Mesenteric fat pad (tissue), 1 donor: Measurements from ENCODE around the gene WLS. TPM values are rescaled to one million over a fixed set of nuclear protein-coding genes. Genes with fewer than 3 reads are reported as not detected.
"Not testable (repeated sequence)": the region's sequence is repeated elsewhere in the genome, so short reads cannot be mapped to it uniquely, and the experiment has no call there.

ENCODE experiments used
- DNase-seq: peaks from one replicate; pipeline ENCODE4 v3.0.0-alpha.2; 2020; ENCODE audit warnings: low spot score
- total RNA-seq: library from RNA; stranded (reverse); fragmentation: NEBNext Ultra II Directional; extraction: Animal tissue kit (Norgen Biotek cat#: 25700); gene quantifications from one replicate; pipeline ENCODE4 v1.2.1, GENCODE V29; 2021
- donor health status: DM: yes; HTN: yes; CAD: no.

WLS gene
- total RNA-seq, 1 donor from 2014 or later: 43.0 TPM

DNA sequence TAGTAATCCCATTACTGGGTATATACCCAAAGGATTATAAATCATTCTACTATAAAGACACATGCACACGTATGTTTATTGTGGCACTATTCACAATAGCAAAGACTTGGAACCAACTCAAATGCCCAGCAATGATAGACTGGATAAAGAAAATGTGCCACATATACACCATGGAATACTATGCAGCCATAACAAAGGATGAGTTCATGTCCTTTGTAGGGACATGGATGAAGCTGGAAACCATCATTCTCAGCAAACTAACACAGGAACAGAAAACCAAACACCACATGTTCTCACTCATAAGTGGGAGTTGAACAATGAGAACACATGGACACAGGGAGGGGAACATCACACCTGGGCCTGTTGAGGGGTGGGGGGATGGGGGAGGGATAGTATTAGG is 60.5 kb downstream of the WLS start:
- not testable (repeated sequence) for DNase-seq

DNA sequence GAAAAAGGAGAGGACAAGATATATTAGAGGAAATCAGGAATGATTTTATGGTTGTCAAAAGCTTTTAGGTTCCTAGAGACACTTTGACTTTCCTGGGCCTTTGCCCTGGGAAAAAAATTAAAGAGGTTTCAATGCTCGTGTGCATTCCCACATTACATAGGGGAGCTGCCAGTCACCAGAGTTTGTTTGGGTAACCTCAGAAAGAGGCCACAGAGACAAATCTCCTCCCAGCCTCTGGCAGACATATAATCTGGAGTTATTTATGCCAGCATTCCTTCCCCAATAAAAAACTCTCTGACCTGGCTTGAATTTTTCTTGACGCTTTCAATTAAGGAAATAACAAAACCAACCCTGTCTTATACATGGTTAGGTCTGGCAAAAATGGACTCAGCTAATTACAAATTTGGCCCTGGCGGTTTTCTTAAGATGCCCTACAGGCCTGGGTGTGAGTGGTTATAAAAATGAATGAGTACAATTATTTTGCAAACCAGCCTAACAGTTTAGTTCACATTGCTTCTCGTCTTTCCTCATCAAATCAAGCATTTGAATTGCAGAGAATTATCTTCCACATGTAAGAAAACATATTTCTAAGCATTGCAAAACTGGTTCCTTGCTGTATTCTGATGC is 63.7 kb downstream of the WLS start:
- DNase-seq: no peak

DNA sequence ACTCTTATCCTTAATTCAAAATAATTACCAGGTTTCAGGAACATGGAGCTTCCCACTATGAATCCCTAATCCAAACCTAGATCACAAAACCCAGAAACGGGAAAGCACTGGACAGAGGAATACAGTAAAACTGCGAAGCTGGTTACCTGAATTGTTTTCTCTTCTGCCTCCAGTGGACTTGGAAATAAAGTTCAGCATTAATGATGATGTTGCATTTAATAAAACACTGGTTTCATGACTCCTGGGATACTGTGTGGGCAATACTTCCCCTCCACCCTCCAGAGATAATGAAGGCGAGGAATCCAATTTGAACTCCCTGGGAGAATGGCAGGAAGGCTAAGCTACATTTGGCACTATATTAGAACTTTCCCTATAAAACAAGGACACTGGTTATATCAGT is 65.1 kb downstream of the WLS start:
- no peak for DNase-seq

DNA sequence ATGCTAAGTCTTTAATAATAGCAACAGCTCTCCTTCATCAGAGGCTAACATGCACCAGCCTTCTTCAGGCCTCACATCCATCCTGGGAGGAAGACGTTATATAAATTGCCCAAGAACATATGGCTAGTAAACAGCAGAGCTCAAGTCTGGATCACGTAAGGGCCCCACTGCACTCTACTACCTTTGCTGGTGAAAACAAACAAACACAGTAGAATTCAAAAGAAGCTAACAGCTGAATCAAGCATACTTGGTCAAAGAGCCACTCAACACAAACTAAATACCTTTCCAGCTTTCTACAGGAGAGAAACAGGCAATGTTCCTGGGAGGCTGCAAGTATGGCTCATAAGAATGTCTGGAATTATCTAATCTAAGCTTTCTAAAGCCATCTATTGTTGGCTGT is 66.0 kb downstream of the WLS start:
- DNase-seq: no peak

DNA sequence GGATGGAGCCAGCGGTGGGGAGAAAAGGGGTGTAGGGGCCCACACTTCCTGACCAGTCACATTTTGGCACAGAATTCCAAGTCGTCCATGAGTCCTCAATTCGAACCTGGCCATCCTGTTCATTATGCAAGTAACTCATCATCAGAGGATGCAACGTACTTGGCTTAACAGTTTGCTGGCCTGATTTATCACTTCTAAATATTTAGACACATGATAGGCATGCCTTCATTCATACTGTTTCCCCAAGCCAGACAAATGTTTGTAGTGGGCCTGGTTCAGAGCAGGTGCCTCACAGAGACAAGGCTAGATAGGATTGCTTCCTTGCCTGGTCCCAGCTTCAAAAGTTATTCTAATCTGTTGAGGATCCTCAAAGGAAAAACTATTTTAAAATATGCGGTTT is 66.7 kb downstream of the WLS start:
- no peak for DNase-seq

DNA sequence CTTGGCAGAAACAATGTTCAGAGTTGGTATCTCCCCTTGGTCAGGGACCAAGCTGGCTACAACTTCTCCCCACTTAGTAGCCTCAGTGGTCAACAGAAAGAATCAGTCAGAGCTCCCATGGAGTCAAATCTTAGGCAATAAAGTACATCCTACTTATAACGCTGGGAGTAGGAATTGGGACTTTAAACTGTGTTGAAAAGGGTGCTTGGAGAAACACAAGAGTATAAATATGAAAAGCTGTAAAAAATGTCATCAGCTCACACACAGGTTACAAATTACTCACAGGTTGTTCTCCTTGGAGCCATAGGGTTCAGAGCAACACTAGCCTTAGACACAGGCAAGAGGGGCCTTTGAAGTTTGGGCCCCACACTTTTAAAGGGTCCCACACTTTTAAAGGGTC is 67.4 kb downstream of the WLS start:
- DNase-seq: no peak

DNA sequence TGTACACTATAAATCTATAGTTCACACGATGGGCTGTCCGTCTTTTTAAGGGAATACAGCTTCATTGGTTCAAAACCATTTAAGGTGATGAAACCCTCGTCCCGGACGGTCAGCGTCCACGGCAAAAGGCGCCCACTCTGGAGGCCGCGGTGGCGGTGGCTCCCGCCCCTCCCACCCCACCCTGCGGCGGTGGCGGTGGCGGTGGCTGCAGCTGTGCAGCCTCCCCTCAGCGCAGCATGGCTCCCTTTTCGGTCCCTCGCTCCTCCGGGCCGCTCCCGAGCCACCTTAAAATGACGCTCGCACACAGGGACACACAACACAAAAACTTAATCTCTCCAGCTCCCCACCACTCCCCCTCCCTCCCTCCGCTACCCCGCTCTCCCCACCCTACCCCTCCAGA is 69.1 kb downstream of the WLS start:
- no peak for DNase-seq

DNA sequence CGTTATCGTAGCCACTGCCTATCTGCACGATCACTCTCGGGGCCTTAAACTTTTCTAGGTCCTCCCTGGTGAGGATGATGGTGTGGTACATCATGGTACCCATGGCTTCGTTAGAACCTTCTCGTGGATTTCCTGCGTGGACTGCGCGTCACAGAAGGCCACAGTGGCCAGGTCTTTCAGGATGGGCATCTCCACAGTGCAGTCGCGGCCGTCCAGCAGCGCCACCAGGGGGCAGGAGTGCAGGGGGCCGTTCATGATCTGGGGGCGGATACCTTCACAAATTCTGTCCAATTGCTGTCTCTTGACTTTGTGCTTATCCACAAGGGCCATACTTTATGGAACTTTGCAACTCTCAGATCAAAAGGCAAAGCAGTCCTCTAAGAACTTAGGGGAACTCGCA is 69.6 kb downstream of the WLS start:
- DNase-seq: no peak

DNA sequence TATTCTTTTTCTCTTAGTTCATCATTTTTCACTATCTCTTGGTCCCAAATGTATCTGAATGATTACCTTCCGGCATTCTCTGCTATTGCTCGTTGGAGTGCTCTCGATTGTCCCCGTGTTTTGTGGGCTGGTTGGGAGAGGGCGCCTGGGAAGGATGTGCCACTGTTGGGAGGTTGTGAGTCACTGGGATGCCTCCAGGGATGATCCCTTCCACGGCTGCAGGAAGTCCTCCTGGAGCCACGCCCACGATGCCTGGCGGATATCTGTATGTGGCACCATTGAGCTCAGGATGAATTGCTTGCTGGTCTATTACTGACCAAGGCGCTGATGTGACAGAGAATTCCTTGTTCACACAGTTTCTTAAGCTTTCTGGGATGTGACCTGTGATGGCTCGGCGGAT is 70.7 kb downstream of the WLS start:
- DNase-seq: not testable (repeated sequence)

DNA sequence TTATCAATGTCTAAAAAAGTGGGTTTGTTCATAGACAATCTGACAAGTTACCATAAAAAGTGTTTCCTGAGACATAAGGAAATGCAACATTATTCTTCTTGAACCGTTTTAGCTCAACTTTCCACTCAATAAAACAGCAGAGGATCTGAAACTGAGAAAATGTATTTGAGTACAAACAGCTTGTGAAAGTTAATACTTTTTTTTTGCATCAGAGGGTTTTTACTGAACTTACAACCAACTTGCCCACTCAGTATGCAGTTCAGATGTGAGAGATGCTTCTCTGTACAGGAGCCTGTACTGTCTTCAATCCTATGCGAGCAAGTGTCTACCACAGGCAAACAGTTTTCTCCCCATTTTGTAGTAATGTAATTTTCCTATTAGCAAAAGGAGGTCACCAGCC is 71.4 kb downstream of the WLS start:
- not testable (repeated sequence) for DNase-seq

DNA sequence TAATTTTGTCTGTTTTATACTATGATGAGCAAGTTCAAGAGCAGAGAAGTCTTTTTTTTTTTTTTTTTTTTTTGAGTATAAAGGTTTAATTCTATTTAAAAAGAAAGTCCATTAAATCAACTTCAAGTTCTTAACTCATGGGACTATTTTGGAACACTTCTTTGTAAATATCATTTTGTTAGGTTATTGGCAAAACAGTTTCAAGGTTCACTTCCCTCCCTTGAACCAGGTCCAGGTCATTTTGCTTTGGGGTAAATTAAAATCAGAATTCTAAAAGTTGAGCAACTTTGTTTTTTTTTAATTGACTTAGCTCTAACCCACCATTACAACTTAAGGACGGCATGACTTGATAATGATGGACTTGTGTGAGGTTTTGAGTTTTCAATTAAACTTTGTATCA is 72.3 kb downstream of the WLS start:
- no peak for DNase-seq

DNA sequence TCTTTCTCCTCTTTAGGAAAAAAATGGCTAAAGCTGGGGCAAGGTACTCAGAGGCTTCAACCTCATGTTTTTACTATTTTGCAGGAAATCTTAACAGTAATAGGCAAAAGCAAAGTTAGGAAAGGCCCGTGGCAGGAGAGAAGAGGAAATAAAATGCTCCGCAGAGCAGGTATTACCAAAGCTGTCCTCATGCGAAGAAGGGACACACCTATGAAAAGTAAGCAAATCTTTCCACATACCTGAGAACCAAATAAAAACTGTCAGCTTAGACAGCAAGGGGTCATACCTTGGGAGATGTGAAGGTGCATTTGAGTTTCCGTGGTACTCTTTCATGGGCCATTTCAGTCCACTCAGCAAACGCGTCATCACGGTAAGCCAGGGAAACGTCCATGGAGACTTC is 73.5 kb downstream of the WLS start:
- DNase-seq: no peak

DNA sequence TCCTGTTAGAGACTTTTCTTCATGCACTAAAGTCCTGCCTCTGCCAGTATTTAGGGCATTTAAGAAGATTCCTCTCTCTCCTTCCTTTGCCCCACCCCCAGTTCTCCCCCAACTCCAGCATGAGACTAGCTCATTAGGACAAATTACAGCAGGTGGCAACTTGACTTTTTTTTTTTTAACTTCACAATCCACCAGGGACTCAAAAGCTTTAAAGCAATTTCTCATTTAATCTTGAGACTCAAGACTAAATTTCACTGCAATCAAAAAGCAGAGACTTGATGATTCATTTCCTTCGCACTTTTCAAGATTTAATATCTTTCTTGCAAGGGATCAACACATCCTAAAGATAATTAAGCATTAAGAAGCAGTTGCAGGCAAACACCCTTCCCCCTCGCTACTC is 74.9 kb downstream of the WLS start:
- DNase-seq: no peak

DNA sequence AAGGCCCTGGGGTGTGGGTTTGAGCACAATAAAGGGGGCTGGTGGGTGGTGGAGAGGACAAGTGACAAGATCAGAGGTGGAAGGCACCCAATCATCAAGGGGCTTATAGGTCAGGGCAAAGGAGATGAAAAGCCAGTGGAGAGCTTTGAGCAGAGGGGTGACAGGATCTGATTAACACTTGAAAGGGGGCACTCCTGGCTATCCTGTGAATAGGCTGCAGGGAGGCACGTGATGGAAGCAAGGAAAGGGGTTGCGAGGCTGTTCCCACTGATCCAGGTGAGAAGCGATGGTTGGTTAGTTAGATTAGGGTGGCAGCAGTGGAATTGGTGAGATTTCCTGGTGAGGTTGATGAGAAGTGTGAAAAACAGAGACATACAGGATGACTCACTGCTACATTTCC is 80.6 kb downstream of the WLS start:
- no peak for DNase-seq

DNA sequence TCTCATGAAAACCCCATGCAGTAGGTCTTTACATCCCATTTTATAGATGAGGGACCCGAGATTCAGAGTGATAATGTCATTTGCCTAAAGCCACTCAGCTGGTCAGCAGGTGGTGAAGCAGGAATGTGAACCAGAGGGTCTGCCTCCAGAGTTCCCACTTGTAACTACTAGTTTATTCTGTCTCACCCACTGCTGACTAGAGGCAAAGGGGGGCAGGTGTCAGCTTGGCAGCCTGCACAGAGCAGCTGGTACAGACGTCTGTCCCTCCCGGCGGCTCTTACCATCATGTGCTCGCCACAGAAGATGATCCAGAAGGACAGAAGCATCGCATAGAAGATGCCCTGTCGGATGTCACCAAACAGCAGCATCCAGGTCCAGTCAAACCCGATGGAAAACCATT is 82.4 kb downstream of the WLS start:
- no peak for DNase-seq

DNA sequence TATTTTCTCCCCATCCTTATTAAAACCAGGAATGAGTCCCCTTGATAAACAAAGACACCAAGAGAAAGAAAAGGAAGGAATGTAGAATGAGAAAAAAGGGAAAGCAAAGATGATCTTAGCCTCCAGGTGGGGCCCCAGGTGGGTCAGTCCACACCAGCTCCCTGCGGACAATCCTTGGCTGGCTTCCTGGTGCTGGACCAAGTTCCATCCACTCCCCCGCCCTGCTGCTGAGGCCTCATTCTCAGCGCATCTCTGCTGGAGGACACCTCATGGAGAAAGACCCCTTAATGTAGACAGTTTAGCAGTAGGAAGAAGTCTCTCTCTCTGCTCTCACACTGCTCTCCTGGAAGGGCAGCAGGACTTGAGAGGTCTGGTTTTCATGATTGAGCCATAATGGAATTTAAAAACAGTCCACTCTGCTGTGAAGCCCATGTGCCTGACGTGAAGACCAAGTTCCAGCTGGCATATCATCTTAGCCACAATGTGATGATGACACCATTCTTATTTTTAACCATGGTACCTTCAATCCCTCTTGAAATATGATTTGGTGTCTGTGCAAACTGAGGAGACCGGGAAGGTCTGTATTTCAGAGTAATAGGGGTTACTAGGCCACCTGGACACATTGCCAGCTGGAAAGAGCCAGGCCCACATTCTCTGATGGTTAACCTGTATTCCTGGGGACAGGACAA is 83.1 kb downstream of the WLS start:
- no peak for DNase-seq

DNA sequence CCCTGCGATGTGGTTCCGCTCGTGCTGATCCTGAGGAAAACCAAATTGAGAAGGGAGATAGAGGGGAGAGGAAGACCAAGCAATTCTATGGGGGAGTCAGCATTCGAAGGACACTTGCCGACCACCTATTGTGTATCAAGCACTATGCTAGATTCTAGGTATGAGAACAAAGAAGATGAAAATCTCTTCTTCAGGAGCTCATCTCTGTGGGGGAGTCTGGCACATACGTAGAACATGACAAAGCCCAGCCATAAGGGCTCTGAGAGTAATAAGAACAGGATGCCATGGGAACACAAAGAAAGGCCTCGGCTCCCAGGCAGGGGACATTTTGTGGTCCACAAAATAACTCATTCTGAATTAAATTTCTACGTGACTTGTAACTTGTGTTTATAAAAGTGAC is 83.7 kb downstream of the WLS start:
- DNase-seq: no peak

DNA sequence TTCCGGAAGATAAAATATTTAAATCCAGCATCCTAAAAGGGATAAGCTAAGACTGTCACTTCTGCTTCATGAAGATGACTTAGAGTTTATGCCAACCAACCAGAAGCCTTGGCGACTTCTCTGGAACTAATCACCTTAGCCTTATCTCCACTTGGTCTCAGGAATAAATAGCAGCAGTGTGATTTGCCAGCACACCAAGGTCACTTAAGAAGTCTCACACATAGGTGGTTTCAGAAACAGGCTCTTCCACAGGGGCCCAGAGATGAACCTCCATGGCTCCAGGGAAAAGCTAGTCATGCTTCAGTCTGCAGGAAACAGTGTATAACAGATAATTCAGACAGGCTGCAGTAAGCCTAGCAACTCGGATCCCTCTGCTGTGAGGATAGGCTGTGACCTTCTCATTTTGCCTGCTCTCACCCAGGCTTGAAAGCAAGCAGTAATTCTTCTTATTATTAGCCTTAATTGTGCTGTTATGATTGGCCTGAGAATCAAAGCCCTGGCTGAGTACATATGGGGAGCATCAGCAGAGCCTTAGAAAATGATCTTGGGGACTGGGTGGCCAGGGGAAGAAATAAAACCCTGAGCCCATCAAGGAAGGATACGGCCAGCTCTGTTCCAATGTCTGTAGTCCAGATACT is 84.7 kb downstream of the WLS start:
- no peak for DNase-seq

DNA sequence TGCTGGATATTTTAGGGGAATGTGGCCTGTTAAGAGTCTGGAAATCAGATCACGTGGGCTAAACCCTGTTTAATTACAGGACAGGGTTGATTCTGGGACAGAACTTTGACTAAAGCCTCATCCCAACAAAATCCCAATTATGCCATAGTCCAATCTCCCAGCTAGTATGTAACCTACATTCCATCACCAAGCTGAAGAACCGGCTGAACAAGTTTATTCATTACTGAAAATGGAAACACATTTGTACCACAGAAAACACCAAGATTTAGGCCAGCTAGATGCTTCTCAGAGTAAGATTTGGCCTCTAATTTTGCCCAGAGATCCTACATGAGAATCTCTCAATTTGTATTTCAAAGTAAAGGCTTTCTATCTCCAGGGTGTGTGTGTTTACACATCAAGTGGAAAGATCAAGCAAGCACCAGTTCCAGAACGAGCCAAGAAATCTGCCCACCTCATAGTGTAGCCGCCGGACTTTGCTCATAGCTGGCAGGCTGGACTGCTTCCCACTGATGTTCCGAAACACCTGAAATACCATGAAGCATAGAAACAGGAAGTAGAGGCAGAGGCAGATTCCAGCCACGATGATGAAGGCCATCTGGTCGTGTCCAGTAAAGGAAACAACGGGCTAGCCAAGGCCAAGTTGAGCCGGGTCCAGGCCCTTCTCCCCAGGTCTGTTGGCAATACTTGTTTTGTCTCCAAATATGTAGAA is 86.8 kb downstream of the WLS start:
- DNase-seq: no peak

DNA sequence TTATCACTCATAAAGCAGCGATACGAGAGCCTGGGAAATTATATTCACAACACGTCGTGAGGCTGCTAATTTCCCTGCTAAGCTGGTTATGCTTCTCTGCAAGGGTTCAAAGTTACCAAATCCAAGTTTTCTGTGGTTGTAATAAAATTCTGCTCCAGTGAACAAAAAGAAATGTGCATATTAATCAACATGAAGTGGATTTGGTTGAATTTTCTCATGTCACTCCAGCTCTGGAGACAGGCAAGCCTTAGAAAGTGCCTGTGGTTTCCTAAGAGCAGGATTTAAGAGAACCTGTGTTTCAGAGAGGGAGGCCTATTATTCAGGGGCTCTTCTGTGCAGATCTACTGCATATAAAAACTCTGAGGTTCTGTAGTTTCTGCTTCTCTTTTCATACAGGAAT is 87.5 kb downstream of the WLS start:
- DNase-seq: no peak

DNA sequence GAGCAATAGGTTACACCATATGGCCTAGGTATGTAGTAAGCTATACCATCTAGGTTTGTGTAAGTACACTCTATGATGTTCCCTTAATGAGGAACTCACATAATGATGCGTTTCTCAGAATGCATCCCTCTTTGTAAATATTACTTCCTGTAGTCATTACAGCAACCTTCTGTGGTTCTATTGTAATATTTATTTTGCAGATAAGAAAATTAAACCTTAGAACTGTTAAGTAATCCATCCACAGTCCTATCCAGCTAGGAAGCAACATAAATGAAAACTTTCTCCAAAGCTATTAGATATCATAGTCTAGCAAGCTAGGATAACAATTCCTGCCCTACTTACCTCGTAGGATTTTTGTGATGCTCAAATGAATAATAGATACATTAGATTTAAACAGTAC is 88.7 kb downstream of the WLS start:
- no peak for DNase-seq

DNA sequence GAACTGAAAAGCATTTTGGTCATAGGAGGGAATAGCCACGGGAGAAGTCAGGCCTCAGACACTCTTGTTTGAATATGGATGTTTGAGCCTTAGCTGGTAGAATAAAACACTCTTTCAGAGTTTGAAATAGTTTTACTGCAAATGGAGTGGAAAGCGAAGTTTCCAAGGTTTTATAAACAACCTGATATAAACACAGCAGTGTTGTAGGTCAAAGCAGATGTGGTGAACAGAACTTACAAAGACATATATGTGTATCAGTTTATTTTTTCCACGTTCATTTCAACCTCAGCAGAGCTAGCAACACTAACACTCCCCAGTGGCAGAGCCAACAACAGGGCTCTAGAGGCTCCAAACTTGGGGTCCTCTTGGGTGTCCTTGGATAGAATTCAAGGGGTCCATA is 89.9 kb downstream of the WLS start:
- DNase-seq: no peak
